ENCODE measurements around the gene MPV17. TPM values are rescaled to one million over a fixed set of nuclear protein-coding genes. Genes with fewer than 3 reads are reported as not detected.

Gene MPV17
- total and polyA plus RNA-seq, 9 of the 15 experiments (the other 6 are each of a cell fraction or from before 2014, with no cell fraction given) = 54.7 to 140 (median 70.2) TPM

DNA sequence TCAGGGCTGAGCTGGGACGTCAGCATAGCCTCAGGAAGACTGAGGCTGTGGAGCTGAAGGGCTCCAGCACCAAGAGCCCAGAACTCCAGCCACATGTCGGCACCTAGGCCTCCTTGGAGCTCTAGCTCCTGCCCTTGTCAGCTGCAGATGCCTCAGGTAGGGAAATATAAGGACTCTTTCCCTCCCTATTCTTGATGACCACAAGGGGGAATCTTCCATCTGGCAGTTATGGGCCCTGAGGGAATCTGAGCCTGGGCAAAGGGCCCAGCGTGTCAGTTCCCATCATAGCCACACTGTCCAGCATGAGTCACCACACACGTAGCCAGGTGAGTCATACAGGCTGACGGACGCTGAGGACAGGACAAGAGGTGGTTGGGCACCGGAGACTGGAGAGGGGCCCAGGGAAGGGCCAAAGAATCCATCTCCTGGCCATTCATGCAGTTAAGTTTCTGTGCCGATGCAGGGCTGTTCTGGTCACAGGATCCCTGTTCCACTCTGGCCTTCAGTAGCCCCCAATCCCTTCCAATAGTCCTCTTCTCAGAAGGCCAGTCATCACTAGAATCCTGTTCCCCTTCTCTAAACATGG, 1.8 kb downstream of the MPV17 start (continued):
- no peak for TF ChIP-seq TAF1 (IDR thresholded peaks at IDR 0.05; ENCODE audit: control insufficient read depth, extremely low read depth, insufficient read depth, low read length, severe bottlenecking)
- no peak for TF ChIP-seq ZNF561 (CRISPR knock-in tag; conservative IDR thresholded peaks at IDR 0.05)
- TF ChIP-seq SIRT6 (IDR thresholded peaks at IDR 0.05; ENCODE audit: low read depth, low read length) = no peak
- no peak for TF ChIP-seq ZNF551 (CRISPR knock-in tag; IDR thresholded peaks at IDR 0.05)
- TF ChIP-seq ZNF3 (CRISPR knock-in tag; IDR thresholded peaks at IDR 0.05) = no peak
- no peak for TF ChIP-seq RFX5 (IDR thresholded peaks at IDR 0.05; ENCODE audit: low read depth, low read length)
- TF ChIP-seq ZNF444 (CRISPR knock-in tag; IDR thresholded peaks at IDR 0.05) = no peak
- TF ChIP-seq, protein P1, sequence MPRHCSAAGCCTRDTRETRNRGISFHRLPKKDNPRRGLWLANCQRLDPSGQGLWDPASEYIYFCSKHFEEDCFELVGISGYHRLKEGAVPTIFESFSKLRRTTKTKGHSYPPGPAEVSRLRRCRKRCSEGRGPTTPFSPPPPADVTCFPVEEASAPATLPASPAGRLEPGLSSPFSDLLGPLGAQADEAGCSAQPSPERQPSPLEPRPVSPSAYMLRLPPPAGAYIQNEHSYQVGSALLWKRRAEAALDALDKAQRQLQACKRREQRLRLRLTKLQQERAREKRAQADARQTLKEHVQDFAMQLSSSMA (CRISPR knock-in tag; IDR thresholded peaks at IDR 0.05) = no peak
- TF ChIP-seq BRF1 (IDR thresholded peaks at IDR 0.05; ENCODE audit: borderline replicate concordance, extremely low read depth, insufficient read length) = no peak
- no peak for TF ChIP-seq ZNF79 (CRISPR knock-in tag; IDR thresholded peaks at IDR 0.05; ENCODE audit: low read depth)
- no peak for TF ChIP-seq NFIX (CRISPR knock-in tag; IDR thresholded peaks at IDR 0.05; ENCODE audit: low read depth)
- TF ChIP-seq ZNF764 (CRISPR knock-in tag; IDR thresholded peaks at IDR 0.05; ENCODE audit: low read depth) = no peak
- TF ChIP-seq ZNF695 (CRISPR knock-in tag; IDR thresholded peaks at IDR 0.05) = no peak
- TF ChIP-seq GTF2F1 (IDR thresholded peaks at IDR 0.05; ENCODE audit: low read depth, low read length) = no peak
- TF ChIP-seq, protein P2, sequence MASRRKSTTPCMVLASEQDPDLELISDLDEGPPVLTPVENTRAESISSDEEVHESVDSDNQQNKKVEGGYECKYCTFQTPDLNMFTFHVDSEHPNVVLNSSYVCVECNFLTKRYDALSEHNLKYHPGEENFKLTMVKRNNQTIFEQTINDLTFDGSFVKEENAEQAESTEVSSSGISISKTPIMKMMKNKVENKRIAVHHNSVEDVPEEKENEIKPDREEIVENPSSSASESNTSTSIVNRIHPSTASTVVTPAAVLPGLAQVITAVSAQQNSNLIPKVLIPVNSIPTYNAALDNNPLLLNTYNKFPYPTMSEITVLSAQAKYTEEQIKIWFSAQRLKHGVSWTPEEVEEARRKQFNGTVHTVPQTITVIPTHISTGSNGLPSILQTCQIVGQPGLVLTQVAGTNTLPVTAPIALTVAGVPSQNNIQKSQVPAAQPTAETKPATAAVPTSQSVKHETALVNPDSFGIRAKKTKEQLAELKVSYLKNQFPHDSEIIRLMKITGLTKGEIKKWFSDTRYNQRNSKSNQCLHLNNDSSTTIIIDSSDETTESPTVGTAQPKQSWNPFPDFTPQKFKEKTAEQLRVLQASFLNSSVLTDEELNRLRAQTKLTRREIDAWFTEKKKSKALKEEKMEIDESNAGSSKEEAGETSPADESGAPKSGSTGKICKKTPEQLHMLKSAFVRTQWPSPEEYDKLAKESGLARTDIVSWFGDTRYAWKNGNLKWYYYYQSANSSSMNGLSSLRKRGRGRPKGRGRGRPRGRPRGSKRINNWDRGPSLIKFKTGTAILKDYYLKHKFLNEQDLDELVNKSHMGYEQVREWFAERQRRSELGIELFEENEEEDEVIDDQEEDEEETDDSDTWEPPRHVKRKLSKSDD (conservative IDR thresholded peaks at IDR 0.05; ENCODE audit: low read length) = no peak
- no peak for TF ChIP-seq ZNF75A (CRISPR knock-in tag; IDR thresholded peaks at IDR 0.05)
- TF ChIP-seq, protein P3, sequence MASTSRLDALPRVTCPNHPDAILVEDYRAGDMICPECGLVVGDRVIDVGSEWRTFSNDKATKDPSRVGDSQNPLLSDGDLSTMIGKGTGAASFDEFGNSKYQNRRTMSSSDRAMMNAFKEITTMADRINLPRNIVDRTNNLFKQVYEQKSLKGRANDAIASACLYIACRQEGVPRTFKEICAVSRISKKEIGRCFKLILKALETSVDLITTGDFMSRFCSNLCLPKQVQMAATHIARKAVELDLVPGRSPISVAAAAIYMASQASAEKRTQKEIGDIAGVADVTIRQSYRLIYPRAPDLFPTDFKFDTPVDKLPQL (IDR thresholded peaks at IDR 0.05; ENCODE audit: extremely low read depth, insufficient read length) = no peak
- TF ChIP-seq, protein P4, sequence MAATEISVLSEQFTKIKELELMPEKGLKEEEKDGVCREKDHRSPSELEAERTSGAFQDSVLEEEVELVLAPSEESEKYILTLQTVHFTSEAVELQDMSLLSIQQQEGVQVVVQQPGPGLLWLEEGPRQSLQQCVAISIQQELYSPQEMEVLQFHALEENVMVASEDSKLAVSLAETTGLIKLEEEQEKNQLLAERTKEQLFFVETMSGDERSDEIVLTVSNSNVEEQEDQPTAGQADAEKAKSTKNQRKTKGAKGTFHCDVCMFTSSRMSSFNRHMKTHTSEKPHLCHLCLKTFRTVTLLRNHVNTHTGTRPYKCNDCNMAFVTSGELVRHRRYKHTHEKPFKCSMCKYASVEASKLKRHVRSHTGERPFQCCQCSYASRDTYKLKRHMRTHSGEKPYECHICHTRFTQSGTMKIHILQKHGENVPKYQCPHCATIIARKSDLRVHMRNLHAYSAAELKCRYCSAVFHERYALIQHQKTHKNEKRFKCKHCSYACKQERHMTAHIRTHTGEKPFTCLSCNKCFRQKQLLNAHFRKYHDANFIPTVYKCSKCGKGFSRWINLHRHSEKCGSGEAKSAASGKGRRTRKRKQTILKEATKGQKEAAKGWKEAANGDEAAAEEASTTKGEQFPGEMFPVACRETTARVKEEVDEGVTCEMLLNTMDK (IDR thresholded peaks at IDR 0.05; ENCODE audit: borderline replicate concordance, insufficient read depth, low read depth, low read length, poor library complexity, severe bottlenecking) = peak; percentile 64
- no peak for TF ChIP-seq NR4A1 (CRISPR knock-in tag; IDR thresholded peaks at IDR 0.05)
- TF ChIP-seq NR4A1 (tag; IDR thresholded peaks at IDR 0.05) = no peak
- no peak for TF ChIP-seq SUPT5H (IDR thresholded peaks at IDR 0.05)
- TF ChIP-seq LCOR (CRISPR knock-in tag; IDR thresholded peaks at IDR 0.05) = no peak
- TF ChIP-seq ILK (tag; IDR thresholded peaks at IDR 0.05; ENCODE audit: borderline replicate concordance, low read depth) = no peak
- TF ChIP-seq ZBTB17 (CRISPR knock-in tag; IDR thresholded peaks at IDR 0.05) = no peak
- no peak for TF ChIP-seq ZNF23 (CRISPR knock-in tag; IDR thresholded peaks at IDR 0.05)

Measured in K562 (cell line).